ENCODE measurements around the gene PLCH1.

DNA sequence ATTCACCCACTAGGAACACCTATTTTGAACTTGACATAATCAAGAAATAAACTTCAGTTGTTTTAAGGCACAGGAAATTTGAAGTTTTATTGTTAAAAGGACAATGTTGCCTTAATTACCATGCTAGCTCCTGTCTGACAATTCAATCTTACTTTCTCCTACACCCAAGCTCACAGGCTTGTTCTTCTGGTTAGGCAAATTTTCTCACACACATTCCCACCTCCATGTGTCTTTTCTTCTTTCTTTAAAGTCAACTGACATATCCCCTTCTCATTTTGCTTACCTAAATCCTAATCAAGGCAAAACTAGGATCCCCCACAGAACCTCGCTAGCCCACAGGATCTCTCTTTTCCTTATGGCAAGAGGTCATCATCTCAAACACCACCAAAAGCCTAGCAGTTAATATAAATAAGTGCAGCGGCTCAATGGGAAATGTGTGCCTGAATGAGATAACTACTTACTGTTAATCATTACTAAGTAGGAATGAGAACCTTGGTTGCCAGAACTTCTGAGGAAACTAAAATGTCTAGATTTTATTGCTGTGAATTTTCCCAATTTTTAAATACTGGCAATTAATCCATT is 189.3 kb downstream of the PLCH1 start:
- TF ChIP-seq, protein P1, sequence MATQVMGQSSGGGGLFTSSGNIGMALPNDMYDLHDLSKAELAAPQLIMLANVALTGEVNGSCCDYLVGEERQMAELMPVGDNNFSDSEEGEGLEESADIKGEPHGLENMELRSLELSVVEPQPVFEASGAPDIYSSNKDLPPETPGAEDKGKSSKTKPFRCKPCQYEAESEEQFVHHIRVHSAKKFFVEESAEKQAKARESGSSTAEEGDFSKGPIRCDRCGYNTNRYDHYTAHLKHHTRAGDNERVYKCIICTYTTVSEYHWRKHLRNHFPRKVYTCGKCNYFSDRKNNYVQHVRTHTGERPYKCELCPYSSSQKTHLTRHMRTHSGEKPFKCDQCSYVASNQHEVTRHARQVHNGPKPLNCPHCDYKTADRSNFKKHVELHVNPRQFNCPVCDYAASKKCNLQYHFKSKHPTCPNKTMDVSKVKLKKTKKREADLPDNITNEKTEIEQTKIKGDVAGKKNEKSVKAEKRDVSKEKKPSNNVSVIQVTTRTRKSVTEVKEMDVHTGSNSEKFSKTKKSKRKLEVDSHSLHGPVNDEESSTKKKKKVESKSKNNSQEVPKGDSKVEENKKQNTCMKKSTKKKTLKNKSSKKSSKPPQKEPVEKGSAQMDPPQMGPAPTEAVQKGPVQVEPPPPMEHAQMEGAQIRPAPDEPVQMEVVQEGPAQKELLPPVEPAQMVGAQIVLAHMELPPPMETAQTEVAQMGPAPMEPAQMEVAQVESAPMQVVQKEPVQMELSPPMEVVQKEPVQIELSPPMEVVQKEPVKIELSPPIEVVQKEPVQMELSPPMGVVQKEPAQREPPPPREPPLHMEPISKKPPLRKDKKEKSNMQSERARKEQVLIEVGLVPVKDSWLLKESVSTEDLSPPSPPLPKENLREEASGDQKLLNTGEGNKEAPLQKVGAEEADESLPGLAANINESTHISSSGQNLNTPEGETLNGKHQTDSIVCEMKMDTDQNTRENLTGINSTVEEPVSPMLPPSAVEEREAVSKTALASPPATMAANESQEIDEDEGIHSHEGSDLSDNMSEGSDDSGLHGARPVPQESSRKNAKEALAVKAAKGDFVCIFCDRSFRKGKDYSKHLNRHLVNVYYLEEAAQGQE (IDR thresholded peaks at IDR 0.05; ENCODE audit: low read depth, low read length): no peak
- TF ChIP-seq NR2C2 (IDR thresholded peaks at IDR 0.05; ENCODE audit: borderline replicate concordance, control insufficient read depth, insufficient read length, low read depth) (no peak), GABPA (IDR thresholded peaks at IDR 0.05; ENCODE audit: low read depth) (no peak), GATAD2B (conservative IDR thresholded peaks at IDR 0.05; ENCODE audit: low read depth) (no peak), NKRF (conservative IDR thresholded peaks at IDR 0.05) (no peak), POLR2A (IDR thresholded peaks at IDR 0.05; ENCODE audit: low read depth, low read length) (no peak), POLR2AphosphoS5 (IDR thresholded peaks at IDR 0.05; ENCODE audit: low read length) (no peak), SUZ12 (IDR thresholded peaks at IDR 0.05; ENCODE audit: unreplicated experiment) (no peak), NFIC (IDR thresholded peaks at IDR 0.05; ENCODE audit: low read depth, low read length) (no peak), SMC3 (IDR thresholded peaks at IDR 0.05; ENCODE audit: borderline replicate concordance, low read length) (no peak)
- TF ChIP-seq, protein P2, sequence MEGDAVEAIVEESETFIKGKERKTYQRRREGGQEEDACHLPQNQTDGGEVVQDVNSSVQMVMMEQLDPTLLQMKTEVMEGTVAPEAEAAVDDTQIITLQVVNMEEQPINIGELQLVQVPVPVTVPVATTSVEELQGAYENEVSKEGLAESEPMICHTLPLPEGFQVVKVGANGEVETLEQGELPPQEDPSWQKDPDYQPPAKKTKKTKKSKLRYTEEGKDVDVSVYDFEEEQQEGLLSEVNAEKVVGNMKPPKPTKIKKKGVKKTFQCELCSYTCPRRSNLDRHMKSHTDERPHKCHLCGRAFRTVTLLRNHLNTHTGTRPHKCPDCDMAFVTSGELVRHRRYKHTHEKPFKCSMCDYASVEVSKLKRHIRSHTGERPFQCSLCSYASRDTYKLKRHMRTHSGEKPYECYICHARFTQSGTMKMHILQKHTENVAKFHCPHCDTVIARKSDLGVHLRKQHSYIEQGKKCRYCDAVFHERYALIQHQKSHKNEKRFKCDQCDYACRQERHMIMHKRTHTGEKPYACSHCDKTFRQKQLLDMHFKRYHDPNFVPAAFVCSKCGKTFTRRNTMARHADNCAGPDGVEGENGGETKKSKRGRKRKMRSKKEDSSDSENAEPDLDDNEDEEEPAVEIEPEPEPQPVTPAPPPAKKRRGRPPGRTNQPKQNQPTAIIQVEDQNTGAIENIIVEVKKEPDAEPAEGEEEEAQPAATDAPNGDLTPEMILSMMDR (IDR thresholded peaks at IDR 0.05 in 2 of 3, conservative IDR thresholded peaks at IDR 0.05 in 1 of 3; ENCODE audit: control insufficient read depth in 2 of 3, extremely low read depth in 1 of 3, insufficient read depth in 1 of 3, low read depth in 3 of 3, low read length in 3 of 3): no peak
